ENCODE measurements around the gene KIT.

KIT gene

GRCh38 chr4:54784161-54784671 lies 126.5 kb downstream of the KIT start:
- H3K4me1 ChIP-seq (ENCODE audit: insufficient read depth, poor library complexity, severe bottlenecking), result no peaks in the 10 kb centered on the region
- H3K27ac ChIP-seq (ENCODE audit: poor library complexity, severe bottlenecking), result no peak overlapping the region
- H3K4me3 ChIP-seq (ENCODE audit: severe bottlenecking), result no peak overlapping the region
- H3K27me3 ChIP-seq (ENCODE audit: insufficient read depth, poor library complexity, severe bottlenecking), result peaks cover 3% of the 10 kb centered on the region
- no peak for ATAC-seq (ENCODE audit: low read depth)
- H3K9me3 ChIP-seq (ENCODE audit: severe bottlenecking), result no peaks in the 10 kb centered on the region
- no peak for TF ChIP-seq CTCF (IDR thresholded peaks at IDR 0.05; ENCODE audit: poor library complexity, severe bottlenecking)
- no peak for DNase-seq (ENCODE audit: low spot score)
- no peaks in the 10 kb centered on the region for H3K36me3 ChIP-seq (ENCODE audit: low read depth)

Measured in RWPE2 (cell line).